ENCODE measurements around the gene YJEFN3. TPM values are rescaled to one million over a fixed set of nuclear protein-coding genes. Genes with fewer than 3 reads are reported as not detected.

Gene YJEFN3
- total and polyA plus RNA-seq, 10 donors, result 1.3 to 22.7 (median 3.9) TPM

GRCh38 chr19:19529783-19530422, 1.2 kb downstream of the YJEFN3 start:
- peak overlapping the region in 1 of 8 donors; percentile 48 for H3K27ac ChIP-seq
- no peak overlapping the region for H3K4me3 ChIP-seq
- peaks cover 6 to 60% (median 30%) of the 10 kb centered on the region in 6 donors for H3K4me1 ChIP-seq
- DNase-seq, result no peak
- intact Hi-C loops (cut with DNase I; ENCODE audit: low total_unique reads), result loop anchor here (5.0 kb wide), 2 partner anchors 112 to 432 kb away; partner anchors contain the start of gene GMIP
- TF ChIP-seq POLR2AphosphoS5 (IDR thresholded peaks at IDR 0.05) (no peak), CTCF (IDR thresholded peaks at IDR 0.05 in 8 of 11, conservative IDR thresholded peaks at IDR 0.05 in 3 of 11) (no peak), POLR2A (IDR thresholded peaks at IDR 0.05) (no peak)
- H3K36me3 ChIP-seq, result peaks cover 0 to 56% (median 29%) of the 10 kb centered on the region in 6 donors
- no peaks in the 10 kb centered on the region for H3K9me3 ChIP-seq
- WGBS, 5 donors, result 77 to 89% (median 78%) methylated on average over 11 of the region's 11 CpGs
- H3K27me3 ChIP-seq (replicated peaks in 1 of 7), result no peaks in the 10 kb centered on the region

- Histone ChIP-seq H3K27ac (peak overlapping the region in 1 of 8 donors; percentile 48), H3K9me3 (no peaks in the 10 kb centered on the region), H3K27me3 (replicated peaks in 1 of 7) (no peaks in the 10 kb centered on the region), H3K4me3 (no peak overlapping the region), H3K4me1 (peaks cover 6 to 55% (median 26%) of the 10 kb centered on the region in 6 donors), H3K36me3 (peaks cover 0 to 53% (median 28%) of the 10 kb centered on the region in 6 donors)
- no peak for DNase-seq
- WGBS, 5 donors, result 47 to 80% (median 61%) methylated on average over 7 to 9 of the region's 9 CpGs
- TF ChIP-seq POLR2AphosphoS5 (IDR thresholded peaks at IDR 0.05) (peak in 1 of 3 donors; percentile 5), CTCF (IDR thresholded peaks at IDR 0.05 in 8 of 11, conservative IDR thresholded peaks at IDR 0.05 in 3 of 11) (no peak)
- intact Hi-C loops (cut with DNase I; ENCODE audit: low total_unique reads), result loop anchor here (5.0 kb wide), 2 partner anchors 112 to 432 kb away; partner anchors contain the start of gene GMIP
Observed at GRCh38 chr19:19530423-19530804, 1.7 kb downstream of the YJEFN3 start.

- Histone ChIP-seq H3K27me3 (replicated peaks in 1 of 7) (no peaks in the 10 kb centered on the region), H3K9me3 (no peaks in the 10 kb centered on the region), H3K4me1 (peaks cover 6 to 50% (median 25%) of the 10 kb centered on the region in 6 donors), H3K36me3 (peaks cover 0 to 52% (median 25%) of the 10 kb centered on the region in 6 donors), H3K4me3 (no peak overlapping the region), H3K27ac (no peak overlapping the region)
- no peak for TF ChIP-seq CTCF (IDR thresholded peaks at IDR 0.05 in 8 of 11, conservative IDR thresholded peaks at IDR 0.05 in 3 of 11)
- DNase-seq, result no peak
- WGBS, 5 donors, result 85 to 92% (median 89%) methylated on average over 4 of the region's 4 CpGs
- intact Hi-C loops (cut with DNase I; ENCODE audit: low total_unique reads), result loop anchor here (5.0 kb wide), 2 partner anchors 111 to 431 kb away; partner anchors contain the start of gene GMIP
Observed at GRCh38 chr19:19530889-19531288, 2.2 kb downstream of the YJEFN3 start.
